Large intestine (tissue), 3 donors: Measurements from ENCODE around the gene FRMD4A. TPM values are rescaled to one million over a fixed set of nuclear protein-coding genes. Genes with fewer than 3 reads are reported as not detected.

Experiments used
- DNase-seq, 2 donors: peaks; one replicate each; pipeline versions ENCODE4 v3.0.0 to v3.0.0-alpha.2; 2013
- H3K27ac ChIP-seq: one replicate; pipeline ENCODE4 v1.5.1; 2013; ENCODE audit warnings: low read length
- H3K27me3 ChIP-seq: 2 replicates; pipeline ENCODE4 v1.6.1; 2013; ENCODE audit warnings: low read length; ENCODE audit not compliant: control insufficient read depth, insufficient read depth
- H3K36me3 ChIP-seq: 2 replicates; pipeline ENCODE4 v1.6.1; 2013; ENCODE audit warnings: low read length; ENCODE audit not compliant: control insufficient read depth, insufficient read depth
- H3K4me1 ChIP-seq: one replicate; pipeline ENCODE4 v1.6.1; 2013; ENCODE audit warnings: low read length; ENCODE audit not compliant: control insufficient read depth, insufficient read depth
- H3K4me3 ChIP-seq: one replicate; pipeline ENCODE4 v1.5.1; 2013; ENCODE audit warnings: low read length
- H3K9me3 ChIP-seq: one replicate; pipeline ENCODE4 v1.6.1; 2013; ENCODE audit warnings: mild to moderate bottlenecking, low read depth, low read length, moderate library complexity; ENCODE audit not compliant: control insufficient read depth
- WGBS: methylation state at CpG from one replicate; pipeline ENCODE4 v1.1.5; 2013; ENCODE audit warnings: low lambda C conversion rate; ENCODE audit not compliant: insufficient coverage; 5-methylcytosine and 5-hydroxymethylcytosine counted together
- polyA plus RNA-seq: library from polyadenylated mRNA; unstranded; fragments of 120-200 nt; gene quantifications from one replicate; pipeline ENCODE4 v1.2.1, GENCODE V29; 2013

FRMD4A gene
- polyA plus RNA-seq, 1 donor = 19.8 TPM

GRCh38 chr10:14160299-14160698 is 170.4 kb downstream of the FRMD4A start:
- no peaks in the 10 kb centered on the region for H3K4me1 ChIP-seq
- no peak overlapping the region for H3K27ac ChIP-seq
- WGBS = no CpG with 5 or more reads among the region's 1 CpG
- no peaks in the 10 kb centered on the region for H3K36me3 ChIP-seq
- peaks cover 13% of the 10 kb centered on the region for H3K27me3 ChIP-seq
- no peaks in the 10 kb centered on the region for H3K9me3 ChIP-seq
- DNase-seq = no peak
- H3K4me3 ChIP-seq = no peak overlapping the region

- Histone ChIP-seq H3K4me3 (no peak overlapping the region), H3K36me3 (no peaks in the 10 kb centered on the region), H3K27me3 (peaks cover 7% of the 10 kb centered on the region), H3K27ac (no peak overlapping the region), H3K9me3 (no peaks in the 10 kb centered on the region), H3K4me1 (no peaks in the 10 kb centered on the region)
- no peak for DNase-seq
Measured at GRCh38 chr10:14158575-14158974, 172.1 kb downstream of the FRMD4A start.

- no peak for DNase-seq
- WGBS = 100% methylated on average over 1 of the region's 5 CpGs
- no peak overlapping the region for H3K27ac ChIP-seq
- no peaks in the 10 kb centered on the region for H3K9me3 ChIP-seq
- H3K27me3 ChIP-seq = no peaks in the 10 kb centered on the region
- no peaks in the 10 kb centered on the region for H3K36me3 ChIP-seq
- no peak overlapping the region for H3K4me3 ChIP-seq
- no peaks in the 10 kb centered on the region for H3K4me1 ChIP-seq
Measured at GRCh38 chr10:14156104-14156503, 174.6 kb downstream of the FRMD4A start.

- Histone ChIP-seq H3K27ac (no peak overlapping the region), H3K27me3 (no peaks in the 10 kb centered on the region), H3K4me1 (no peaks in the 10 kb centered on the region), H3K9me3 (no peaks in the 10 kb centered on the region), H3K36me3 (no peaks in the 10 kb centered on the region), H3K4me3 (no peak overlapping the region)
- WGBS = 84% methylated on average over 3 of the region's 17 CpGs
- DNase-seq = no peak
Measured at GRCh38 chr10:14153570-14154055, 177.1 kb downstream of the FRMD4A start.

GRCh38 chr10:14151571-14151970 is 179.2 kb downstream of the FRMD4A start:
- Histone ChIP-seq H3K4me1 (no peaks in the 10 kb centered on the region), H3K36me3 (no peaks in the 10 kb centered on the region), H3K4me3 (no peak overlapping the region), H3K9me3 (no peaks in the 10 kb centered on the region), H3K27me3 (no peaks in the 10 kb centered on the region), H3K27ac (no peak overlapping the region)
- WGBS = 100% methylated on average over 1 of the region's 1 CpG
- no peak for DNase-seq

- Histone ChIP-seq H3K27me3 (no peaks in the 10 kb centered on the region), H3K9me3 (no peaks in the 10 kb centered on the region), H3K36me3 (no peaks in the 10 kb centered on the region), H3K4me3 (no peak overlapping the region), H3K4me1 (no peaks in the 10 kb centered on the region), H3K27ac (no peak overlapping the region)
- WGBS = 71% methylated on average over 1 of the region's 4 CpGs
- DNase-seq = no peak
Measured at GRCh38 chr10:14150526-14150925, 180.2 kb downstream of the FRMD4A start.

- H3K27me3 ChIP-seq = no peaks in the 10 kb centered on the region
- H3K4me1 ChIP-seq = no peaks in the 10 kb centered on the region
- WGBS = 86% methylated on average over 1 of the region's 4 CpGs
- no peaks in the 10 kb centered on the region for H3K9me3 ChIP-seq
- no peak overlapping the region for H3K27ac ChIP-seq
- H3K36me3 ChIP-seq = no peaks in the 10 kb centered on the region
- no peak for DNase-seq
- H3K4me3 ChIP-seq = no peak overlapping the region
Measured at GRCh38 chr10:14146501-14146900, 184.2 kb downstream of the FRMD4A start.

GRCh38 chr10:14146025-14146424 is 184.7 kb downstream of the FRMD4A start:
- DNase-seq = no peak
- Histone ChIP-seq H3K27me3 (no peaks in the 10 kb centered on the region), H3K9me3 (no peaks in the 10 kb centered on the region), H3K27ac (no peak overlapping the region), H3K36me3 (no peaks in the 10 kb centered on the region), H3K4me3 (no peak overlapping the region), H3K4me1 (no peaks in the 10 kb centered on the region)
- WGBS = 86% methylated on average over 1 of the region's 3 CpGs

GRCh38 chr10:14144451-14144850 is 186.3 kb downstream of the FRMD4A start:
- no peak overlapping the region for H3K27ac ChIP-seq
- no peaks in the 10 kb centered on the region for H3K9me3 ChIP-seq
- no peak for DNase-seq
- no peaks in the 10 kb centered on the region for H3K36me3 ChIP-seq
- H3K4me1 ChIP-seq = no peaks in the 10 kb centered on the region
- H3K4me3 ChIP-seq = no peak overlapping the region
- H3K27me3 ChIP-seq = no peaks in the 10 kb centered on the region
- WGBS = no CpG with 5 or more reads among the region's 4 CpGs

- no peaks in the 10 kb centered on the region for H3K36me3 ChIP-seq
- H3K27me3 ChIP-seq = no peaks in the 10 kb centered on the region
- H3K27ac ChIP-seq = no peak overlapping the region
- no CpG with 5 or more reads among the region's 4 CpGs for WGBS
- no peak for DNase-seq
- no peaks in the 10 kb centered on the region for H3K4me1 ChIP-seq
- no peaks in the 10 kb centered on the region for H3K9me3 ChIP-seq
- H3K4me3 ChIP-seq = no peak overlapping the region
Measured at GRCh38 chr10:14142606-14143250, 188.0 kb downstream of the FRMD4A start.

- WGBS = 100% methylated on average over 1 of the region's 5 CpGs
- no peak for DNase-seq
- Histone ChIP-seq H3K36me3 (no peaks in the 10 kb centered on the region), H3K4me1 (no peaks in the 10 kb centered on the region), H3K9me3 (no peaks in the 10 kb centered on the region), H3K4me3 (no peak overlapping the region), H3K27ac (no peak overlapping the region), H3K27me3 (no peaks in the 10 kb centered on the region)
Measured at GRCh38 chr10:14141283-14141682, 189.4 kb downstream of the FRMD4A start.
